HepG2 (cell line): Measurements from ENCODE around the gene DPP6.

ENCODE experiments used
- GABPA ChIP-seq, 2 experiments: IDR thresholded peaks; 2 replicates each; pipeline ENCODE4 v1.6.1; 2011 to 2016; ENCODE audit warnings: low read depth in 2 of 2, low read length in 1 of 2, missing biosample characterization in 1 of 2, missing genetic modification characterization in 1 of 2
- SOX6 ChIP-seq, 2 experiments: fragments of 450-650 bp in 1 of 2; sonication (generic) in 1 of 2; formaldehyde crosslinking in 1 of 2; IDR thresholded peaks; 2 replicates each; pipeline versions ENCODE4 v1.4.0 to v1.6.1; 2017 to 2020; ENCODE audit warnings: antibody characterized with exemption in 1 of 2, mild to moderate bottlenecking in 1 of 2, missing genetic modification reagents in 1 of 2
- ZNF354B ChIP-seq: sonication (generic); formaldehyde crosslinking; IDR thresholded peaks from 2 replicates; pipeline ENCODE4 v1.8.0; 2022; ENCODE audit warnings: mild to moderate bottlenecking, missing genetic modification reagents

DNA sequence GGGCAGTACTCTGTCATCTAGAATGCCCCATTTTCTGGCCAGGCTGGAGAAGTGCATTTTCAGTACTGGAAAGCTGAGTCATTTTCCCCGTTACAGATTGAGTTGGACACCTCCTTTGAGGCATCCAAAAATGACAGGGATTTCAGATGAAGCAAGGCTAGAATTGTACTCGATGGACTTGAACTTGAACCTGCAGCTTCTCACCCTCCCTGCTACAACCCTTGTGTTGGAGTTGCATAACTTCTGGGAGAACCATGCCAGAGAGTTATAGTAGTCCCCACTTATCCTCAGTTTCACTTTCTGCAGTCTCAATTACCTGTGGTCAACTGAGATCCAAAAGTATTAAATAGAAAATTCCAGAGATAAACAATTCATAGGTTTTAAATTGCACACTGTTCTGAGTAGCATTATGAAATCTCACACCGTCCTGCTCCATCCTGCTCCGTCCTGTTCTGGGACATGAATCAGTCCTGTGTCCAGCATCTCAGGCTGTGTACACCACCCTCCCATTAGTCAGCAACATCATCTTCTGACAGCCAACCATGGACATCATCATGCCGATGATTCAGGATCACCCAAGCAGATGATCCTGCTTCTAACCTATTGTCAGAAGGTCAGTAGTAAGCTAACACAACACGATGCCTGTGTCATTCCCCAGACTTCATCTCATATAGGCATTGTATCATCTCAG, 363.7 kb downstream of the DPP6 start:
- TF ChIP-seq ZNF354B (CRISPR knock-in tag) (no peak), GABPA (IDR thresholded peaks at IDR 0.05; ENCODE audit: low read depth, low read length) (no peak), GABPA (CRISPR knock-in tag; IDR thresholded peaks at IDR 0.05; ENCODE audit: low read depth) (no peak), SOX6 (IDR thresholded peaks at IDR 0.05) (no peak), SOX6 (CRISPR knock-in tag; IDR thresholded peaks at IDR 0.05) (no peak)
